ENCODE data around the gene CAMKK2.
"Not testable (repeated sequence)": the region's sequence is repeated elsewhere in the genome, so short reads cannot be mapped to it uniquely, and the experiment has no call there.

The CAMKK2 gene

DNA sequence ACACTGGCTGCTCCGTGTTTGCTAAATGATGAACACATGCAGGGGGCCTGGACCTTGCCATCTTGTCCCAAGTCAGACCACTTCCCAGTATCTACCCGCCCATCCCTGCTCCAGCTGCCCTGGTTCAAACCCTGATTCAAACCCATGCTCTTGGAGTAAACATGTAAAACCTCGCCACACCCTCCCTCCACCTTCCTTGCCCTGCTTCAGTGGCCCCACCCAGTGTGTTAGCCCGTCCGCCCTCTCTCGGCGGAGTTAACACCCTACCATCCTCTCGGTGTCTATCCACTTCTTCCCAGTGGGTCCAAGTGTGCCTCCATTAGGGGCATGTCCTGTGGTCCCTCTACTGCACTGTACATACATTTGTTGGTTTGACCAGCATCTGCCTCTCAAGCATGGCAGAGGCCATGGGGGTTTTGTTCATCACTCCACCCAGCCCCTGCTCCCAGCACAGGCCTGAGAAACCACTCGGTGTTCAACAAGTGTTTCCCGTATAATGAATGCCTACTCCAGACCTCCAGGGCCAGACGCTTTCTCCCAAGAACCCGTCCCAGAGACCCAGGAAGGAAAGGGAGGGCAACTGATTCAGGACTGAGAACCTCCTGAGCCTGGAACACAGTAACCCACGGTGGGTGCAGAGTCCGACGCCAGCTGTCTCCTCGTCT is 49.5 kb downstream of the CAMKK2 start:
- no peak for DNase-seq

DNA sequence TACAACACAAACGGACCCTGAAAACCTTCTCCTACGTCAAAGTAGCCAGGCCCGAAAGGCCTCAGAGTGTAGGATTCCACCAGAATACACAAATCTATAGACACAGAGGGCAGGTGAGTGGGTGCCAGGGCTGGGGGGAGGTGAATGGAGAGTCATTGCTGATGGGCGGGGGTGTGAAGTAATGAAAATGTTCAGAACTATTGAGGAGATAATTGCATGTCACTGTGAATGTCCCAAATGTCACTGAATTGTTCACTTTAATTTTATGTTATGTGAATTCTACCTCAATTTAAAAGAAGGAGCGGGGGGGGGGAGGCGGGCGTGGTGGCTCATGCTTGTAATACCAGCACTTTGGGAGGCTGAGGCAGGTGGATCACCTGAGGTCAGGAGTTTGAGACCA is 50.6 kb downstream of the CAMKK2 start:
- DNase-seq = peak in 1 of 51 donors; percentile 13

DNA sequence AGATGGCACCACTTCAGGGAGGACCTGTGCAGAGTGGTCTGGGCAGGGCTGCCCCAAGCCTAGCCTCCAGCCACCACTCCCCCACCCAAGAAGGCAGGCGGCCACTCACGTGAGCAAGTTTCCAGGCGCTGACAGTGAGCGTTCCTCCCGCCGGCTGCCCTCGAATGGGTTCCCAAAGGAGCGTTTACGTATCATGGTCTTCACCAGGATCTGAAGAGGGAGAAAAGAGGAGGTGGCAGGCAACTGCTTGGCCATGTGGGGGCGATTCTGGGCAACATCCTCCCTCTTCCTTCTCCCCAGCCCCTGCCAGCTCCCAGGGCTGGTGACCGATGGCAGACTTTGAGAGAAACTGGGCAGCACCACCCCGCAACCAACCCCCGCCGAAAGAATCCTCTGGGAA is 51.5 kb downstream of the CAMKK2 start:
- DNase-seq = no peak

DNA sequence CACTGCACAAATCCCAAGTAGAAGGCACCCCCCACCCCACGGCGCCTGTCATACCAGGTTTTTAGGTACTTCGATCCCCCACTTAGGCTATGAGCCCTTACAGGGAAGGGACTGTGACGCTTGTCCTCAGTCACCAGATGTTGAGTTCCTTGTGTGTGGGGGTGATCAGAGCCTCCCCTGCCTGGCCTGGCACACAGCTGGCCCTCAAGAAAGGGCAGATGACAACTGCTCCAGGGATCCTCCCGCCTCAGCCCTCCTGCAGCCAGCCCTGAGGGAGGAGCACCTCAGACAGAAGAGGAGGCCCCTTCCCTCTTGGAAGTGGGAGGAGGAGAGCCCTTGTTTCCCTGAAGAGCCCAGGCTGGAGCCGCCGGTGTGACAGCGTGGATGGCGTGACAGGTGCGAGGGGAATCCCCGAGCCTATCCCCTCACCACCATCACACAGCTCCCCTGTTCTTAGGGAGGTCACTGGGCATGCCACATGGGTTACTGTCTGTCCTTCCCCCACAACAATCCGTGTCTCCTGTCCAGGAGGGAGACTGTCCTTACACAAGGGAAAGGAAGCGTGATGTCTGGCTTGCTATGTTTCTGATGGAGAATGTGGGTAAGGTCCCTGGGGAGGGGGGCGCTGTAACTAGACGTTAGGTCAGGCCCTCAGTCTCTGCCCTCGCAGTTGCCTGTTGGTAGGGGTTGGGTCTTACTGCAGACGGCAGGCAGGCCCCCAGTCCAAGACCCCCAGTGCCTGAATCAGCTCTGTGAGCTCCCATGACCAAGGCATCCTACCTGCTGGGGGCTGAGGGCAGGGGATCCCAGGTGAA is 55.1 kb downstream of the CAMKK2 start:
- DNase-seq = no peak

DNA sequence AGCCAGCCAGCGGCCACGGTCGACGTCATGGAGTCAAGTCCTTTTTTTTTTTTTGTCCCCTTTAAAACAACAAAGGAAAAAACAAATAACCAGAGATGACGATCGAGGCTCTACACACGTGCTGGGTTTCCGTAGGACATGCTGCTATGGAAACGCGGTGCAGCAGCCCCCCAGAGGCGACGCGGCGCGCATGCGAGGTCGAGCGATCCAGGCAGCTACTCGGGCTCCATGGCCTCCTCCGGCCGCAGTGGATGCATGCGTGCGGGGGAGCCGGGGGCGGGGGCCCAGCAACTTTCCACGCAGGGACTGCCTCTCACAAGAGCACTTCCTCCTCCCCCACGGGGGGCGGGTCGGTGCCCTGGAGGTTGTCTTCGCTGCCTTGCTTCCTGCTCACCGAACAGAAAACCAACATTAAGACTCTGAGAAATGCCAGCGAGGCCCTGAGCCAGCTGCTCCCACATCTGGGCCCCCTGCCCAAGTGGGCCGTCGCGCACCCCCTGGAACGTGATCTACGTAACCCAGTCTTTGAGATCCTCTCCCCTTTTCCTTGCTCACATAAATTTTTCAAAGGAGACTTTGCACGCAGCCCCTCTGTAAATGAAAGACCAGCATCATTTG is 55.9 kb downstream of the CAMKK2 start:
- peak in 34 of 51 donors; percentile 5 to 52 (median 26) for DNase-seq

DNA sequence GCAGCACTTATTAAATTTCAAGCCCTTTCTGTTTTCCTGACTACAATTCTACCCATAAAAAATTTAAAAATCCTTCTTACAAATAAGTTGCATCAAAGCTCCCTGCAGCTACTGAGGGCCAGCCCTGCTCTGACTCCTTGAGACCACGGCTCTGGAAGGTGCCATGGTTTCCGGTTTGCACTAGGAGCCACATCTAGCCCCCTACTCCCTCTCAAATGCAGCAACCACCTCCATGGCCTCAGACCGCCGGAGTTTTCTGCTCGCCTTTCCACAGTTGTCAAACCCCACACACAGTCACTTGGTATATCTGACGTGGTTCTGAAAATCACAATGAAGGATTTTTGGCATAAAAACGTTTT is 56.5 kb downstream of the CAMKK2 start:
- DNase-seq = no peak

DNA sequence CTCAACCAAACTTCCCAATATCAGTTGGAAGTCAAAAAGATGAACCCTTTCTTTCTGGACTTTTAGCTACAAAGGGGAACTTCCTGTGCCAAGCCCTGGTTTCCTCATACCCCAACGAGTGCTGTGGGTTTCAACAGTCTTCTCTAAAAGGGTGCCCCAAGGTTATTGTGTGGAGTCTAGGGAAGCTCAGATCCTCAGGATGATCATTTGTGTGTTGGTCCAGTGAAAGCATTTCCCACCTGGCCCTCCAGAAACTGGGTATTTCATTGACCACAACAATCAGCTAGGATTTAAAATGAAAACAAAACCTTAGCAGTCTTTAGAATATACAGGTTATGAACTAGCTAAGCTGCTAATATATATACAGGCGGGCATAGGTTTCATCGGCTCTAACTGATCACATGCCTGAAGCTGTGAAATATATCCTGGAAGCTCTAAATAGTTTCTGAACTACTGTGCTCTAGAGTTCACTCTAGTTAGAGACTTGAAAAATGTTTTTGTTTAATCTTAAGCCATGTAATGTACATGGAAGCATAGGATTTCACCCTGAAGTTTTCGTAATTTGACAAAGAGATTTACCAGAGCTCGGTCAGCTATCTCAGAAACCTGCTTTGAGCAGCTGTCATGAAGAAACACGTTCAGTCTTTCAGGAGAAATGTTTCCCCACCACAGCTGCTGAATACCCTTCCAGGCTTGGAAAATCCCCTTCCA is 57.0 kb downstream of the CAMKK2 start:
- no peak for DNase-seq

DNA sequence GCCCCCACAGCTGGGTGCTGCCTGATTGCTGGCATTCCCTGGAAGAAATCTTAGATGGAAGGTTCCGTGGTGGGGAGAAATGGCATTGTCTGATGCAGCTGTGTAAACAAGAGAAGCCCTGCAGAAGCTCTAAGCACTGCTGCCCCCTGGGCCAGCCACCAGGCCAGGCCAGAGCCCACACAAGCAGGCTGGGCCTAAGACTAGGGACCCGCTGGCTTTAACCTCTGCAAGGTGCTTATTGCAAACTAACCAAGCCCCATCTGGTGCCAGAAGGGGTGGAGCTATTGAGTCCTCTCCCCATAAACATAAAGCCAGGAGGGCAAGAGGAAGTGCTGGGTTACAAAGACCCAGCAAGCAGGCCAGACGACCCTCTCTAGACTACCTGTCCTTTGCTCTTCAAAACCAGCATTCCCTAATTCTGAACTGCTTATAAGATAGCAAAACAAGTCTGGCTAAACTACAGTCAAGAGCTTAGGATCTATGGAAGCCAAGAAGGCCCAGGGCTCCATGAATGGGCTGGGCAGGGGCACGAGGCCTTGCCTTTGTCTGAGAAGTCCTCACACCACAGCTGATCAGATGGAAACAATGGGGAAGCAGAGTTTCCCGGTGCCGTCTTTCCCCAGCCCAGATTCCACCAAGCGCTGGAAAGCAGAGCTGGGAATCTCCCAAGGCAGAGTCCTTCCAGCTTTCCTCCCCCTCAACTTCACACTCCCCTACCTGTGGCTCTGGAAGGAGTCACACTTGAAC is 57.7 kb downstream of the CAMKK2 start:
- DNase-seq = peak in 1 of 51 donors; percentile 2

DNA sequence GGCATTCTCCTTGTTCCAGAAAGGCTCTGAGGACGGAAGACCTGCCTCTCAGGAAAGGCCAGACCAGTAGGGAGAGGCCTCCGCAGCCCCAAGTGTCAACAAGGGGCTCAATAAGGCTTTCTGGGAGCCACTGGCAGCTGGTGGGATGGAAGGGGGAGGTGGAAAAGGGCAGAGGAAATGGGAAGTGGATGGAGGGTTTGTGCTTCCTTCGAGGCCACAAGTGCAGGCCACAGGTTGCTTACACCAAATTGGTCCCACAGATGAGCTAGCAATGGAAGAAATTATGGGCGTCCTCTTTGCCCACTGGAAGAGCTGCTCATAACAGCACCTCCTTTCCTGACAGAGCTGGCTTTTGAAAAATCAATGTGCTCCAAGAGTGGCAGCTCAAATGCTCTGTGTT is 58.4 kb downstream of the CAMKK2 start:
- DNase-seq = no peak

DNA sequence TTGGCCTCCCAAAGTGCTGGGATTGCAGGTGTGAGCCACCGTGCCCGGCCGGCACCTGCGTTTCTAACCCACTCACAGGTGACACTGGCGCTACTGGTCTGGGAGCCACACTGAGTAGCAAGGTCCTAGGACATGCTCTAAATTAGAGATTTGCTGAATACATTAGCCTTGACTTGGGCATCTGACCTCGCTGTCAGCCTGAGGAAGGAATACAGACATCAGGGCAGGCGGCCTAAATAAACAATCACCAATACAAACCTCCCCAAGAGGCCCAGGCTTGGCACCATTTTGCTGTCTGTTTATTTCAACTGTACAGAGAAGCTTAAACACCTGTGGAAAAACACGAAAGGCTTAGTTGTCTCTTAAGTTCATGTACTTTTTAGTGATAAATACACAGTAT is 59.1 kb downstream of the CAMKK2 start:
- no peak for DNase-seq

DNA sequence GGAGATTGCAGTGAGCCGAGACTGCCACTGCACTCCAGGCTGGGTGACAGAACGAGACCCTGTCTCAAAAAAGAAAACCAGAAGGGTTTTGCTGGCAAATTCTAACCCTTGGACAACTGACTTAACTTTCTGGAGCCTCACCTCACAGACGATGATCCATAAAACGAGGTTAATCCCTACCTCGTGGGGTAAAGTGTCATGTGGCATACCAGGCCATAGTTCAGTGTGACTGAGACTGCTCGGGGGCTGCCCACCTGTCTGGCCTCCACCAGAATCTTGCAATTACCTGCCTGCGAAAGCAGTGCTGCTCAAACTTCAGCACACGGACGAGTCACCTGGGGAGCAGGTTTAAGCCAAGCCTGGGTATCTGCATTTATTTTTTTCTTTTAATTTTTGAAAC is 59.7 kb downstream of the CAMKK2 start:
- DNase-seq = no peak

DNA sequence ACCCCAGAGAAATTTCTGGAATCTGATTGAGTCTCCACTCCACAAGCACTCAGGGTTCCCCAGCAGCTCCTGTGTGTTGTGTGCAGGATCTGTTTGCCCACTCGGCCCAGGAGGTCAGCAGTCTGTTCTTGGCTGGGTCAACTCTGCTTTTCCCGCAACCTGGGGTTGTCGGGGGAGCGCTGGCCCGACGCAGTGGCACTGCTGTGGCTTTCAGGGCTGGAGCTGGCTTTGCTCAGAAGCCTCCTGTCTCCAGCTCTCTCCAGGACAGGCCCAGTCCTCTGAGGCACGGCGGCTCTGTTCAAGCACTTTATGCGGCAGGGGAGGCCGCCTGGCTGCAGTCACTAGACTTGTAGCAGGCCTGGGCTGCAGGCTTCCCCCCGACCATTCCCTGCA is 62.9 kb downstream of the CAMKK2 start:
- no peak for DNase-seq

DNA sequence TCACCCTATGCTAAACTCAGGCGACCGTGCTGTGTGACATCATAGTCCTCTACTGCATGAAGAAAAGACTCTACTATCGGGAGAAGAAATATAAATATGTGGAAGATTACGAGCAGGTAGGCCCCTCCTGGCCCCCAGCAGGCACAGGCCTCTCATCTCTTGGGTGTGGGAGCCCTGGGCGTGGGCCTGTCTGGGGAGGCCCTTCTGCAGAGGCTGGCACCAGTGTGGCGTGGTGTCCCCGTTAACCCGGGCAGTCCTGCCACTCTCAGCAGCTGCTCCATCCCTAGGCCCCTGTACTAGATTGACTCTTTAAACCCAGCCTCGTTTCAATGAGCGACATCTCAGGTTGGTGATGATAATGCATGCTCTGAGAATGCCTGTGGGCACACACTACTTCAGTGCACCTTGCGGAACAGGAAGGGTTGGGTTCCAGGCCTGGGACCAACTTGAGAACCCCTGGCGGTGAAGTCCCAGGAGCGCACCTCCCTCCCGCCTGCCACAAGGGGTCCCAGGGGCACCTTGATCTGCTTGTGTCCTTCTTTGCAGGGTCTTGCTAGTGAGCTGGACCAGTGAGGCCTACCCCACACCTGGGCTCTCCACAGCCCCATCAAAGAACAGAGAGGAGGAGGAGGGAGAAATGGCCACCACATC is 63.4 kb downstream of the CAMKK2 start:
- DNase-seq = no peak

DNA sequence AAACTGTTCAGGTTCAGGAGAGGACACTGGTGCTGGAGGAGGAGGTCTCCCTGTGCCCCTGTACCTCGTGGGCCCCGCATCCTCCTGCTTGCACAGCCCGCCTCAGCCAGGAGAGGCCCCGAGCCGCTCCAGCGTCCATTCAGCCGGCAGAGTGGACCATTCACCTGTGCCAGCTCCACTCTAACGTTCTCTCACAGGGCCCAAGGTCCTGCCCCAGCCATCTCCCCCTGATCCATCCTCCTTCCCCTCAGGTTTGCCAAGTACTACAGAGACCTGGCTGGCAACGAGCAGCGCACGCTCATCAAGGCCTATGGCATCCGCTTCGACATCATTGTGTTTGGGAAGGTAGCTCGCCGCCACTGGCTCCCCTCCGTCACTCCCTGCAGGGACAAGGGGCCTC is 64.3 kb downstream of the CAMKK2 start:
- DNase-seq = no peak

DNA sequence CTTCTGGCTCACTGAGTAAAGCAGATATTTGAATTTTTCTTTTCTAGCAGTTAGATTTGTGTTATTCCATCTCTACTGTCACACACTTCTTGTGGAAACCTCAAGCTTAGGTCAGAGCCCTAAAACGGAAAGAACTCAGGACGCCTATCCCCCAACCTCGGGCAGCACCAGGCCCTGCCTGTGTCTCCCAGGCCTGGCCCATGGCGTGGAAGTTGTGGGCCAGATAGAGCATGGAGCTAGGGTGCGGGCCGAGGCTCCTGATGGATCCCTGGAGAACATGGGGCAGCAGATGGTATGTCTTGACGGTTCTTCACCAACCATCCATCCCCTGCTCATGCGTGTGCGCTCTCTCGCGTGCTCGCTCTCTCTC is 66.0 kb downstream of the CAMKK2 start:
- no peak for DNase-seq

DNA sequence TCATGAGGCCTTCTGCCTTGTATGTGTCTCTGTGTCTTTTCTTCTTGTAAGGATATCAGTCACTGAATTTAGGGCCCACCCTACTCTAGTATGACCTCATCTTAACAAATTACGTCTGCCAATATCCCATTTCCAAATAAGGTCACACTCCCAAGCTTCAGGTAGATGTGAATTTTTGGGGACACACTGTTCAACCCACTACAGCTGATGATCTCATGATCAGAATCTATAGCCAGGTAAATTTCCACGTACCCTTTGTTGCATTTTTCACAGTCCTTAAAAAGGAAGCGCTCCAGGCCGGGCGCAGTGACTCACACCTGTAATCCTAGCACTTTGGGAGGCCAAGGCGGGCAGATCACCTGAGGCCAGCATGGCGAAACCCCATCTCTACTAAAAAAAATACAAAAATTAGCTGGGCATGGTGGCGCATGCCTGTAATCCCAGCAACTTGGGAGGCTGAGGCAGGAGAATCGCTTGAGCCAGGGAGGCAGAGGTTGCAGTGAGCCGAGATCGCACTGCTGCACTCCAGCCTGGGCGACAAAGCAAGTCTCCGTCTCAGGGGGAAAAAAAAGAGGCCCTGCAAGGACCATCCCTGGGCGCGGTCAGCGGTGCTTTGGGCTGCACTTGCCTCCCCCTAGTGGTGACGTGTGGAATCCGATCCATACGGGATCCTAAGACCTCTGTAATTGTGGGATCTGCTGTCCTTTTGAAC is 66.5 kb downstream of the CAMKK2 start:
- peak in 41 of 51 donors; percentile 4 to 76 (median 24) for DNase-seq

DNA sequence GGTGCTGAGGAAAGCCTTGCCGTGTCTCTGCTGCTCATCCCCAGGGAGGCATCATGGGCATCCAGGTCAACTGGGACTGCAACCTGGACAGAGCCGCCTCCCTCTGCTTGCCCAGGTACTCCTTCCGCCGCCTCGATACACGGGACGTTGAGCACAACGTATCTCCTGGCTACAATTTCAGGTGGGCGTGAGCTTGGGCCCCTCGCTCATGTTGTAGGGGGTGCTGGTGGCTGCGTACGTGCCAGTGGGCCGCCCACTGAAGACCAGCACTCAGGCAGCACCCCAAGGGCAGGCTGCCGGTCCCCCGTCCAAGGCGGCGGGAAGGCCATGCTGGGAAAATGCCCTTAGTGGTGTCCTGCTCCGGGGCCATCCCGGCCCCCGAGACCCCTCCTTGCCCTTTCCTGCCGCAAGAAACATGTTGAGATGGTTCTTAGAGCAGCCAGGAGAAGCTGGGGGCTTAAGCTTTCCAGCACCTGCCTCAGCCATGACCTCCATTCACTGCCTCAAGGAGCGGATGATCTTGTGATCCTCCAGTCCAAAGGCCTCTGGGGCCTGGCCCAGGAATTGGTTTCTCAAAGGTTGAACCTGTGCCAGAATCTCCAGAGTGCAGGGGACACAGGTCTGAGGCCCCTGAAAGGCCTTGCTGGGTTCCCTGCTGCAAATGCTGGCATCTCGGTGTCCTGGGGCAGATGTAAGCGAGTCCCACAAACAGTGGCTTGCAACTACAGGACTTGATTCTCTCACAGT is 67.4 kb downstream of the CAMKK2 start:
- DNase-seq = no peak

DNA sequence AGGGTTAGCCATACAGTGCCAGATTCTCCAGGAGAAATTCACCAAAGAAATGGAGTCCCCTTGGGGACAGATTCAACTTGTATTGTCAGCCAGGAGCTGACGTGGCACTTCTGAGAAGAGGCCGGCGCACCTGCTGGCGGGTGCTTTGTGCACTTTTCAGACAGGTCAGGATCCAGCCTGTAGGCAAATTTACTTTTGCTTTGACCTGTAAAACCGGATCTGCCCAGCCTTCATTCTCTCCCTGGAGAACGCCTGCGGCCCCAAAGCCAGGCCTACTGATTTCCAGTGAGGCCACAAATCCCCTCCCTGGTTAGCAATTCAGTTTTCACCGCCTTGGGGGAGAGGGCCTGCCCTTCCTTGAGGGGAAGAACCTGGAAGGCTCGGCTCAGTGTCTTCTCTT is 69.2 kb downstream of the CAMKK2 start:
- no peak for DNase-seq

DNA sequence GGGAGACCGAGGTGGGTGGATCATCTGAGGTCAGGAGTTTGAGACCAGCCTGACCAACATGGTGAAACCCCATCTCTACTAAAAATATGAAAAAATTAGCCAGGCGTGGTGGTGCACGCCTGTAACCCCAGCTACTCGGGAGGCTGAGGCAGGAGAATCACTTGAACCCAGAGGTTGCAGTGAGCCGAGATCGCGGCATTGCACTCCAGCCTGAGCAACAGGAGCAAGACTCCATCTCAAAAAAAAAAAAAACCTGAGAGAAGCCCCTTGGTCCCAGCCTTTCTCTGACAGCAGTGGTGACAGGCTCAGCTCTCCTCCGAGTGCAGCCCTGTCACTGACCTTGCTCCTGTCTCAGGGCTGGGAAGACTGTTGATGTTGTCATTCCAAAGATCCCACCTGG is 69.6 kb downstream of the CAMKK2 start:
- DNase-seq = not testable (repeated sequence)

DNA sequence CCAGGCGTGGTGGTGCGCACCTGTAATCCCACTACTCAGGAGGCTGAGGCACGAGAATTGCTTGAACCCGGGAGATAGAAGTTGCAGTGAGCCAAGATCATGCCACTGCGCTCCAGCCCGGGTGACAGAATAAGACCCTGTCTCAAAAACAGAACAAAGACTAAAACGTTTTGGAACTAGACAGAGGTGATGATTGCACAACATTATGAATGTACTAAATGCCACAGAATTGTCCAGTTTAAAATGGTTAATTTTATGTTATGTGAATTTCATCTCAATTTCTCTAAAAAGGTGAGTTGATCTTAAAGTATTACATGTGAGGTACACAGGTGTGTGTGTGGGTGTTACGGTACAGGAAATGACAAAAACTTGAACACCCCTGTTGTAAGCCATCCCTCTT is 70.1 kb downstream of the CAMKK2 start:
- no peak for DNase-seq
